ENCODE data around the gene STARD3NL. TPM values are rescaled to one million over a fixed set of nuclear protein-coding genes. Genes with fewer than 3 reads are reported as not detected.

The STARD3NL gene
- total and polyA plus RNA-seq, 2 of the 13 experiments (the other 11 are each of a cell fraction or from before 2014, with no cell fraction given), result 37.3 to 42.3 TPM

DNA sequence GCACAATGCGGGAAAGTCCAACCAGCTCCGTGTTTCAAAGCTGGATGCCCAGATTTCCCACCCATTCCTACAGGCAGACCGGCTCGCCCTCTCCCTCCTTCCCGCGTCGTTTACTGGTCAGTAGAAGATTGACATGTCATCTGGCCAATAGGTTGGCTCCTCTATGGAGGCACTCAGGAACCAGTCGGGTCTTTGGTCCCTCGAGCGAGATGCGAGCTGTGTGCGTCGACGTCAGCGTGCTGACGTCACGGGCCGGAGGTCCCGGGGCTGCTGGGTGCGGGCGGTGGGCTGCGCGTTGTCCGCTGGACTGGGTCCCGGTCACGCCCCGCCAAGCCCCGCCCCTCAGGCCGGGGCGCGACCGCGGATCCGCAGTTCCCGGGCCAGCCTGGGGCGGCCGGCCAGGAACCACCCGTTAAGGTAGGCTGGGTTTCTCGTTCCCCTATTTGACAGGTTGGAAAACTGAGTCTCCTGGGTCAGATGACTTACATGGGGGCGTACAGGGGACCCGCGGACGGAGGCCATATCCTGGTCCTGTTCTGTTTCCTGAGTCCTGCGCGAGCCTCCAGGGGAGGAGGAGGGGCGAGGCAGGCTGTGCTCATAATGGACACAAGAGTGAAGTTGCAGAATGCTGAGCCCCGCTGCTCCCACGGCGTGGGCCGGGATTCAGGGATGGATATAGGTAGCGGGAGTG, at the start of gene STARD3NL (continued):
- TF ChIP-seq, protein P1, sequence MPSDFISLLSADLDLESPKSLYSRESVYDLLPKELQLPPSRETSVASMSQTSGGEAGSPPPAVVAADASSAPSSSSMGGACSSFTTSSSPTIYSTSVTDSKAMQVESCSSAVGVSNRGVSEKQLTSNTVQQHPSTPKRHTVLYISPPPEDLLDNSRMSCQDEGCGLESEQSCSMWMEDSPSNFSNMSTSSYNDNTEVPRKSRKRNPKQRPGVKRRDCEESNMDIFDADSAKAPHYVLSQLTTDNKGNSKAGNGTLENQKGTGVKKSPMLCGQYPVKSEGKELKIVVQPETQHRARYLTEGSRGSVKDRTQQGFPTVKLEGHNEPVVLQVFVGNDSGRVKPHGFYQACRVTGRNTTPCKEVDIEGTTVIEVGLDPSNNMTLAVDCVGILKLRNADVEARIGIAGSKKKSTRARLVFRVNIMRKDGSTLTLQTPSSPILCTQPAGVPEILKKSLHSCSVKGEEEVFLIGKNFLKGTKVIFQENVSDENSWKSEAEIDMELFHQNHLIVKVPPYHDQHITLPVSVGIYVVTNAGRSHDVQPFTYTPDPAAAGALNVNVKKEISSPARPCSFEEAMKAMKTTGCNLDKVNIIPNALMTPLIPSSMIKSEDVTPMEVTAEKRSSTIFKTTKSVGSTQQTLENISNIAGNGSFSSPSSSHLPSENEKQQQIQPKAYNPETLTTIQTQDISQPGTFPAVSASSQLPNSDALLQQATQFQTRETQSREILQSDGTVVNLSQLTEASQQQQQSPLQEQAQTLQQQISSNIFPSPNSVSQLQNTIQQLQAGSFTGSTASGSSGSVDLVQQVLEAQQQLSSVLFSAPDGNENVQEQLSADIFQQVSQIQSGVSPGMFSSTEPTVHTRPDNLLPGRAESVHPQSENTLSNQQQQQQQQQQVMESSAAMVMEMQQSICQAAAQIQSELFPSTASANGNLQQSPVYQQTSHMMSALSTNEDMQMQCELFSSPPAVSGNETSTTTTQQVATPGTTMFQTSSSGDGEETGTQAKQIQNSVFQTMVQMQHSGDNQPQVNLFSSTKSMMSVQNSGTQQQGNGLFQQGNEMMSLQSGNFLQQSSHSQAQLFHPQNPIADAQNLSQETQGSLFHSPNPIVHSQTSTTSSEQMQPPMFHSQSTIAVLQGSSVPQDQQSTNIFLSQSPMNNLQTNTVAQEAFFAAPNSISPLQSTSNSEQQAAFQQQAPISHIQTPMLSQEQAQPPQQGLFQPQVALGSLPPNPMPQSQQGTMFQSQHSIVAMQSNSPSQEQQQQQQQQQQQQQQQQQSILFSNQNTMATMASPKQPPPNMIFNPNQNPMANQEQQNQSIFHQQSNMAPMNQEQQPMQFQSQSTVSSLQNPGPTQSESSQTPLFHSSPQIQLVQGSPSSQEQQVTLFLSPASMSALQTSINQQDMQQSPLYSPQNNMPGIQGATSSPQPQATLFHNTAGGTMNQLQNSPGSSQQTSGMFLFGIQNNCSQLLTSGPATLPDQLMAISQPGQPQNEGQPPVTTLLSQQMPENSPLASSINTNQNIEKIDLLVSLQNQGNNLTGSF (CRISPR knock-in tag; IDR thresholded peaks at IDR 0.05), result no peak
- TF ChIP-seq, protein P2, sequence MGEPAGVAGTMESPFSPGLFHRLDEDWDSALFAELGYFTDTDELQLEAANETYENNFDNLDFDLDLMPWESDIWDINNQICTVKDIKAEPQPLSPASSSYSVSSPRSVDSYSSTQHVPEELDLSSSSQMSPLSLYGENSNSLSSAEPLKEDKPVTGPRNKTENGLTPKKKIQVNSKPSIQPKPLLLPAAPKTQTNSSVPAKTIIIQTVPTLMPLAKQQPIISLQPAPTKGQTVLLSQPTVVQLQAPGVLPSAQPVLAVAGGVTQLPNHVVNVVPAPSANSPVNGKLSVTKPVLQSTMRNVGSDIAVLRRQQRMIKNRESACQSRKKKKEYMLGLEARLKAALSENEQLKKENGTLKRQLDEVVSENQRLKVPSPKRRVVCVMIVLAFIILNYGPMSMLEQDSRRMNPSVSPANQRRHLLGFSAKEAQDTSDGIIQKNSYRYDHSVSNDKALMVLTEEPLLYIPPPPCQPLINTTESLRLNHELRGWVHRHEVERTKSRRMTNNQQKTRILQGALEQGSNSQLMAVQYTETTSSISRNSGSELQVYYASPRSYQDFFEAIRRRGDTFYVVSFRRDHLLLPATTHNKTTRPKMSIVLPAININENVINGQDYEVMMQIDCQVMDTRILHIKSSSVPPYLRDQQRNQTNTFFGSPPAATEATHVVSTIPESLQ (CRISPR knock-in tag; conservative IDR thresholded peaks at IDR 0.05), result no peak
- TF ChIP-seq ZNF841 (CRISPR knock-in tag; IDR thresholded peaks at IDR 0.05; ENCODE audit: borderline replicate concordance) (no peak), RELA (CRISPR knock-in tag; IDR thresholded peaks at IDR 0.05) (no peak), ZBTB1 (CRISPR knock-in tag; IDR thresholded peaks at IDR 0.05; ENCODE audit: borderline replicate concordance) (no peak), ZFYVE20 (CRISPR knock-in tag; IDR thresholded peaks at IDR 0.05; ENCODE audit: borderline replicate concordance, low read depth) (no peak), ZNF468 (CRISPR knock-in tag; IDR thresholded peaks at IDR 0.05) (no peak), IRX3 (CRISPR knock-in tag; IDR thresholded peaks at IDR 0.05; ENCODE audit: borderline replicate concordance, low read depth) (no peak), ZMAT3 (CRISPR knock-in tag; conservative IDR thresholded peaks at IDR 0.05) (0 out of 2 replicates have a peak, but pooled peaks have one; percentile 21), IKZF1 (IDR thresholded peaks at IDR 0.05) (no peak), CBX1 (IDR thresholded peaks at IDR 0.05; ENCODE audit: low read depth) (no peak), ZFP41 (CRISPR knock-in tag; IDR thresholded peaks at IDR 0.05; ENCODE audit: borderline replicate concordance) (no peak), NR1H2 (CRISPR knock-in tag; IDR thresholded peaks at IDR 0.05; ENCODE audit: borderline replicate concordance, low read depth) (no peak), ZNF317 (CRISPR knock-in tag; IDR thresholded peaks at IDR 0.05) (0 out of 2 replicates have a peak, but pooled peaks have one; percentile 34), ZNF101 (CRISPR knock-in tag; IDR thresholded peaks at IDR 0.05; ENCODE audit: borderline replicate concordance, low read depth) (no peak)
- TF ChIP-seq, protein P3, sequence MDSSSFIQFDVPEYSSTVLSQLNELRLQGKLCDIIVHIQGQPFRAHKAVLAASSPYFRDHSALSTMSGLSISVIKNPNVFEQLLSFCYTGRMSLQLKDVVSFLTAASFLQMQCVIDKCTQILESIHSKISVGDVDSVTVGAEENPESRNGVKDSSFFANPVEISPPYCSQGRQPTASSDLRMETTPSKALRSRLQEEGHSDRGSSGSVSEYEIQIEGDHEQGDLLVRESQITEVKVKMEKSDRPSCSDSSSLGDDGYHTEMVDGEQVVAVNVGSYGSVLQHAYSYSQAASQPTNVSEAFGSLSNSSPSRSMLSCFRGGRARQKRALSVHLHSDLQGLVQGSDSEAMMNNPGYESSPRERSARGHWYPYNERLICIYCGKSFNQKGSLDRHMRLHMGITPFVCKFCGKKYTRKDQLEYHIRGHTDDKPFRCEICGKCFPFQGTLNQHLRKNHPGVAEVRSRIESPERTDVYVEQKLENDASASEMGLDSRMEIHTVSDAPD (CRISPR knock-in tag; IDR thresholded peaks at IDR 0.05), result no peak
- TF ChIP-seq, protein P4, sequence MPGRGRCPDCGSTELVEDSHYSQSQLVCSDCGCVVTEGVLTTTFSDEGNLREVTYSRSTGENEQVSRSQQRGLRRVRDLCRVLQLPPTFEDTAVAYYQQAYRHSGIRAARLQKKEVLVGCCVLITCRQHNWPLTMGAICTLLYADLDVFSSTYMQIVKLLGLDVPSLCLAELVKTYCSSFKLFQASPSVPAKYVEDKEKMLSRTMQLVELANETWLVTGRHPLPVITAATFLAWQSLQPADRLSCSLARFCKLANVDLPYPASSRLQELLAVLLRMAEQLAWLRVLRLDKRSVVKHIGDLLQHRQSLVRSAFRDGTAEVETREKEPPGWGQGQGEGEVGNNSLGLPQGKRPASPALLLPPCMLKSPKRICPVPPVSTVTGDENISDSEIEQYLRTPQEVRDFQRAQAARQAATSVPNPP (CRISPR knock-in tag; IDR thresholded peaks at IDR 0.05), result no peak
- TF ChIP-seq, protein P5, sequence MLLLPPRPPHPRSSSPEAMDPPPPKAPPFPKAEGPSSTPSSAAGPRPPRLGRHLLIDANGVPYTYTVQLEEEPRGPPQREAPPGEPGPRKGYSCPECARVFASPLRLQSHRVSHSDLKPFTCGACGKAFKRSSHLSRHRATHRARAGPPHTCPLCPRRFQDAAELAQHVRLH (CRISPR knock-in tag; IDR thresholded peaks at IDR 0.05; ENCODE audit: borderline replicate concordance, low read depth), result peak; percentile 68; the same call in 1 of the 2 replicates
- TF ChIP-seq, protein P6, sequence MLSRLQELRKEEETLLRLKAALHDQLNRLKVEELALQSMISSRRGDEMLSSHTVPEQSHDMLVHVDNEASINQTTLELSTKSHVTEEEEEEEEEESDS (CRISPR knock-in tag; IDR thresholded peaks at IDR 0.05; ENCODE audit: borderline replicate concordance), result peak; percentile 9; the same call in 1 of the 2 replicates
